SK-N-SH (cell line): ENCODE results near the gene UPK1A. TPM values are rescaled to one million over a fixed set of nuclear protein-coding genes. Genes with fewer than 3 reads are reported as not detected.

Experiments used
- CTCF ChIA-PET: fragments of 300-600, 350-600 bp; formaldehyde crosslinking; extraction: SDS; loops from one replicate; lab custom pipeline; 2021; lab: Yijun Ruan, JAX
- POLR2A ChIA-PET: fragments of 350-600 bp; sonication (Branson Sonifier 250); formaldehyde crosslinking; extraction: SDS; loops from one replicate; lab custom pipeline; 2020; ENCODE audit warnings: antibody characterized with exemption, inconsistent platforms; lab: Yijun Ruan, JAX
- DNase-seq: peaks from one replicate; pipeline ENCODE4 v3.0.0; 2012
- H2AFZ ChIP-seq: fragments of 200-600 bp; sonication (generic); 2 replicates; pipeline ENCODE4 v1.8.1; 2016; ENCODE audit warnings: antibody characterized with exemption, mild to moderate bottlenecking, low read depth
- H3F3A ChIP-seq: fragments of 200-600 bp; sonication (generic); replicated peaks from 2 replicates; pipeline ENCODE3; 2016; ENCODE audit warnings: antibody characterized with exemption, mild to moderate bottlenecking; ENCODE audit not compliant: insufficient read depth
- H3K27ac ChIP-seq, 2 experiments: fragments of 200-500 bp in 1 of 2; fragments of 200-600 bp in 1 of 2; sonication (Bioruptor generic) in 1 of 2; sonication (generic), shearing (Covaris generic) in 1 of 2; 2 replicates each; pipeline versions ENCODE4 v1.5.1 to v1.6.1; 2014 to 2016; ENCODE audit warnings: low read depth in 2 of 2, inconsistent platforms in 1 of 2, low read length in 1 of 2, mild to moderate bottlenecking in 1 of 2, mixed read lengths in 1 of 2
- H3K27me3 ChIP-seq: fragments of 200-600 bp; sonication (generic), shearing (Covaris generic); 2 replicates; pipeline ENCODE4 v1.6.1; 2016; ENCODE audit warnings: mixed run types; ENCODE audit not compliant: insufficient read depth
- H3K36me3 ChIP-seq, 2 experiments: fragments of 200-500 bp in 1 of 2; fragments of 200-600 bp in 1 of 2; sonication (Bioruptor generic) in 1 of 2; sonication (generic) in 1 of 2; replicated peaks in 1 of 2; 2 replicates each; pipeline versions ENCODE3 to v1.5.1; 2014 to 2016; ENCODE audit warnings: low read length in 1 of 2, mild to moderate bottlenecking in 1 of 2; ENCODE audit not compliant: insufficient read depth in 2 of 2, control insufficient read depth in 1 of 2
- H3K4me1 ChIP-seq, 2 experiments: fragments of 200-500 bp in 1 of 2; fragments of 200-600 bp in 1 of 2; sonication (Bioruptor generic) in 1 of 2; sonication (generic), shearing (Covaris generic) in 1 of 2; 2 replicates each; pipeline versions ENCODE4 v1.5.1 to v1.6.1; 2014 to 2016; ENCODE audit warnings: low read depth in 1 of 2, low read length in 1 of 2, mixed run types in 1 of 2; ENCODE audit not compliant: insufficient read depth in 2 of 2, control insufficient read depth in 1 of 2
- H3K4me2 ChIP-seq: fragments of 200-600 bp; sonication (generic), shearing (Covaris generic); 2 replicates; pipeline ENCODE4 v1.6.1; 2017; ENCODE audit warnings: mixed run types
- H3K4me3 ChIP-seq, 2 experiments: fragments of 200-500 bp in 1 of 2; fragments of 200-600 bp in 1 of 2; sonication (Bioruptor generic) in 1 of 2; sonication (generic), shearing (Covaris generic) in 1 of 2; 2 replicates each; pipeline versions ENCODE4 v1.5.1 to v1.8.1; 2014 to 2016; ENCODE audit warnings: low read depth in 2 of 2, inconsistent platforms in 1 of 2, low read length in 1 of 2, mild to moderate bottlenecking in 1 of 2, mixed read lengths in 1 of 2, moderate library complexity in 1 of 2
- H3K79me2 ChIP-seq: fragments of 200-600 bp; sonication (generic); 2 replicates; pipeline ENCODE4 v1.8.1; 2017; ENCODE audit warnings: mild to moderate bottlenecking; ENCODE audit not compliant: insufficient read depth
- H3K9ac ChIP-seq: fragments of 200-600 bp; sonication (generic); 2 replicates; pipeline ENCODE4 v1.6.1; 2017; ENCODE audit warnings: mixed run types
- H3K9me2 ChIP-seq: fragments of 200-600 bp; sonication (generic); 2 replicates; pipeline ENCODE4 v1.6.1; 2017; ENCODE audit warnings: mixed run types
- H3K9me3 ChIP-seq: fragments of 200-600 bp; sonication (generic); 2 replicates; pipeline ENCODE4 v1.6.1; 2017; ENCODE audit warnings: mixed run types, mild to moderate bottlenecking, moderate library complexity
- H4K20me1 ChIP-seq: fragments of 200-600 bp; sonication (generic); 2 replicates; pipeline ENCODE4 v1.6.1; 2017; ENCODE audit warnings: mild to moderate bottlenecking, mixed run types; ENCODE audit not compliant: insufficient read depth
- CHD2 ChIP-seq: fragments of 150-350 bp; IDR thresholded peaks from 2 replicates; pipeline ENCODE4 v1.6.1; 2018; ENCODE audit warnings: low read length; ENCODE audit not compliant: partially characterized antibody
- CTCF ChIP-seq: fragments of 200-600 bp; sonication (generic); IDR thresholded peaks from 2 replicates; pipeline ENCODE4 v1.6.1; 2017; ENCODE audit warnings: antibody characterized with exemption, mild to moderate bottlenecking, moderate library complexity
- ELF1 ChIP-seq: IDR thresholded peaks from 2 replicates; pipeline ENCODE4 v1.4.0; 2012
- EP300 ChIP-seq, 2 experiments: IDR thresholded peaks; 2 replicates each; pipeline versions ENCODE4 v1.4.0 to v1.6.1; 2012; ENCODE audit warnings: borderline replicate concordance in 1 of 2, low read depth in 1 of 2, low read length in 1 of 2
- FOXJ3 ChIP-seq: sonication (generic); formaldehyde crosslinking; IDR thresholded peaks from 2 replicates; pipeline ENCODE4 v1.5.1; 2020; ENCODE audit warnings: mild to moderate bottlenecking, missing genetic modification reagents
- GATA2 ChIP-seq: sonication (generic); formaldehyde crosslinking; IDR thresholded peaks from 2 replicates; pipeline ENCODE4 v1.5.0; 2020; ENCODE audit warnings: mild to moderate bottlenecking, missing genetic modification reagents
- IRF3 ChIP-seq: fragments of 150-350 bp; IDR thresholded peaks from 2 replicates; pipeline ENCODE4 v1.6.1; 2016; ENCODE audit warnings: mild to moderate bottlenecking, low read depth, low read length
- JUND ChIP-seq: IDR thresholded peaks from 2 replicates; pipeline ENCODE4 v1.4.0; 2012
- MEF2A ChIP-seq: IDR thresholded peaks from 2 replicates; pipeline ENCODE4 v1.4.0; 2012; ENCODE audit warnings: low read depth, borderline replicate concordance
- MXI1 ChIP-seq: IDR thresholded peaks from 2 replicates; pipeline ENCODE4 v1.6.1; 2012; ENCODE audit warnings: mild to moderate bottlenecking, low read depth, low read length, improper control_type of control experiment
- NRF1 ChIP-seq: IDR thresholded peaks from 2 replicates; pipeline ENCODE4 v1.6.1; 2012; ENCODE audit warnings: low read depth, mild to moderate bottlenecking, low read length
- POLR2AphosphoS5 ChIP-seq: IDR thresholded peaks from 2 replicates; pipeline ENCODE4 v1.6.1; 2012; ENCODE audit warnings: low read depth, low read length
- RAD21 ChIP-seq: IDR thresholded peaks from 2 replicates; pipeline ENCODE4 v1.6.1; 2012; ENCODE audit warnings: mild to moderate bottlenecking, low read length
- RCOR1 ChIP-seq: fragments of 150-350 bp; IDR thresholded peaks from 2 replicates; pipeline ENCODE4 v1.6.1; 2017; ENCODE audit warnings: antibody characterized with exemption, low read length
- RFX5 ChIP-seq: IDR thresholded peaks from 2 replicates; pipeline ENCODE4 v1.6.1; 2012; ENCODE audit warnings: mild to moderate bottlenecking, improper control_type of control experiment, low read length
- SIN3A ChIP-seq: IDR thresholded peaks from 2 replicates; pipeline ENCODE4 v1.6.1; 2012; ENCODE audit warnings: low read depth, mild to moderate bottlenecking, low read length, moderate library complexity, borderline replicate concordance
- SMC3 ChIP-seq: IDR thresholded peaks from 2 replicates; pipeline ENCODE4 v1.6.1; 2012; ENCODE audit warnings: low read depth, low read length, improper control_type of control experiment
- TAF1 ChIP-seq: IDR thresholded peaks from 2 replicates; pipeline ENCODE4 v1.6.1; 2012; ENCODE audit warnings: low read depth, mild to moderate bottlenecking, low read length, moderate library complexity, borderline replicate concordance
- TCF12 ChIP-seq: IDR thresholded peaks from 2 replicates; pipeline ENCODE4 v1.4.0; 2012
- USF2 ChIP-seq: fragments of 150-350 bp; IDR thresholded peaks from 2 replicates; pipeline ENCODE4 v1.6.1; 2017; ENCODE audit warnings: antibody characterized with exemption, low read length, low read depth, borderline replicate concordance
- YY1 ChIP-seq: IDR thresholded peaks from 2 replicates; pipeline ENCODE4 v1.4.0; 2012; ENCODE audit warnings: low read depth, mild to moderate bottlenecking
- WGBS: methylation state at CpG from one replicate; pipeline ENCODE4 v1.1.6; 2017; ENCODE audit warnings: low lambda C conversion rate; 5-methylcytosine and 5-hydroxymethylcytosine counted together
- polyA plus RNA-seq, 3 experiments: library from polyadenylated mRNA; depleted of rRNA; stranded (reverse); fragments of >200 nt; gene quantifications; 2 replicates each; pipeline ENCODE4 v1.2.3, GENCODE V29; 2012
- TF ChIP-seq, protein P1 (sequence below): IDR thresholded peaks from 2 replicates; pipeline ENCODE4; 2012
- TF ChIP-seq, protein P2 (sequence below): IDR thresholded peaks from 2 replicates; pipeline ENCODE4 v1.4.0; 2012; ENCODE audit warnings: low read depth, borderline replicate concordance
- TF ChIP-seq, protein P3 (sequence below): IDR thresholded peaks from 2 replicates; pipeline ENCODE4 v1.4.0; 2012; ENCODE audit warnings: low read depth, borderline replicate concordance

The UPK1A gene
- polyA plus RNA-seq, 1 of the 3 experiments (the other 2 are of a cell fraction) = 0.16 TPM

- CTCF ChIA-PET = interaction anchor here (0.6 to 2.6 kb wide), 3 partner anchors 13 to 88 kb away, joined by 3 to 10 read pairs (median 4); no protein-coding TSS in a partner anchor
- POLR2A ChIA-PET = interaction anchor here (0.6 to 1.6 kb wide), 3 partner anchors 31 to 130 kb away, joined by 3 read pairs; partner anchors contain the start of gene HAUS5
- no peaks in the 10 kb centered on the region for H4K20me1 ChIP-seq
- H2AFZ ChIP-seq = peak overlapping the region; percentile 98
- peaks cover 4 to 19% of the 10 kb centered on the region in 2 experiments; a peak in 1 of 4 replicates for H3K4me1 ChIP-seq
- H3K9me2 ChIP-seq = no peaks in the 10 kb centered on the region
- peak overlapping the region; percentile 68 for H3K9ac ChIP-seq
- peak overlapping the region; percentile 85 for H3K4me2 ChIP-seq
- H3F3A ChIP-seq = peaks cover 26% of the 10 kb centered on the region
- DNase-seq = peak; percentile 96
- H3K27ac ChIP-seq = peak overlapping the region; percentile 58 to 83
- H3K36me3 ChIP-seq = no peaks in the 10 kb centered on the region
- WGBS = under 1% methylated on average over 32 of the region's 69 CpGs
- H3K9me3 ChIP-seq = no peaks in the 10 kb centered on the region
- peak overlapping the region; percentile 64 to 76 for H3K4me3 ChIP-seq
- H3K79me2 ChIP-seq = peaks cover 4% of the 10 kb centered on the region
- no peaks in the 10 kb centered on the region for H3K27me3 ChIP-seq
- TF ChIP-seq YY1 = no peak
- TF ChIP-seq TAF1 = peak; percentile 86; the same call in 1 of the 2 replicates
- no peak for TF ChIP-seq SMC3
- peak; percentile 21 for TF ChIP-seq CHD2
- no peak for TF ChIP-seq NRF1
- no peak for TF ChIP-seq GATA2 (CRISPR knock-in tag)
- TF ChIP-seq, protein P1, sequence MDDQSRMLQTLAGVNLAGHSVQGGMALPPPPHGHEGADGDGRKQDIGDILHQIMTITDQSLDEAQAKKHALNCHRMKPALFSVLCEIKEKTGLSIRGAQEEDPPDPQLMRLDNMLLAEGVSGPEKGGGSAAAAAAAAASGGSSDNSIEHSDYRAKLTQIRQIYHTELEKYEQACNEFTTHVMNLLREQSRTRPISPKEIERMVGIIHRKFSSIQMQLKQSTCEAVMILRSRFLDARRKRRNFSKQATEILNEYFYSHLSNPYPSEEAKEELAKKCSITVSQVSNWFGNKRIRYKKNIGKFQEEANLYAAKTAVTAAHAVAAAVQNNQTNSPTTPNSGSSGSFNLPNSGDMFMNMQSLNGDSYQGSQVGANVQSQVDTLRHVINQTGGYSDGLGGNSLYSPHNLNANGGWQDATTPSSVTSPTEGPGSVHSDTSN = peak; percentile 91
- TF ChIP-seq SIN3A = no peak
- TF ChIP-seq IRF3 = no peak
- TF ChIP-seq RFX5 = no peak
- TF ChIP-seq, protein P2, sequence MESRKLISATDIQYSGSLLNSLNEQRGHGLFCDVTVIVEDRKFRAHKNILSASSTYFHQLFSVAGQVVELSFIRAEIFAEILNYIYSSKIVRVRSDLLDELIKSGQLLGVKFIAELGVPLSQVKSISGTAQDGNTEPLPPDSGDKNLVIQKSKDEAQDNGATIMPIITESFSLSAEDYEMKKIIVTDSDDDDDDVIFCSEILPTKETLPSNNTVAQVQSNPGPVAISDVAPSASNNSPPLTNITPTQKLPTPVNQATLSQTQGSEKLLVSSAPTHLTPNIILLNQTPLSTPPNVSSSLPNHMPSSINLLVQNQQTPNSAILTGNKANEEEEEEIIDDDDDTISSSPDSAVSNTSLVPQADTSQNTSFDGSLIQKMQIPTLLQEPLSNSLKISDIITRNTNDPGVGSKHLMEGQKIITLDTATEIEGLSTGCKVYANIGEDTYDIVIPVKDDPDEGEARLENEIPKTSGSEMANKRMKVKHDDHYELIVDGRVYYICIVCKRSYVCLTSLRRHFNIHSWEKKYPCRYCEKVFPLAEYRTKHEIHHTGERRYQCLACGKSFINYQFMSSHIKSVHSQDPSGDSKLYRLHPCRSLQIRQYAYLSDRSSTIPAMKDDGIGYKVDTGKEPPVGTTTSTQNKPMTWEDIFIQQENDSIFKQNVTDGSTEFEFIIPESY = no peak
- no peak for TF ChIP-seq CTCF
- TF ChIP-seq MEF2A = no peak
- no peak for TF ChIP-seq TCF12
- no peak for TF ChIP-seq JUND
- no peak for TF ChIP-seq FOXJ3 (CRISPR knock-in tag)
- TF ChIP-seq RAD21 = no peak
- TF ChIP-seq ELF1 = no peak
- no peak; the same call in 1 of the 2 replicates for TF ChIP-seq RCOR1
- no peak for TF ChIP-seq EP300 (IDR thresholded peaks at IDR 0.05; ENCODE audit: borderline replicate concordance in 1 of 2, low read depth in 1 of 2, low read length in 1 of 2)
- TF ChIP-seq, protein P3, sequence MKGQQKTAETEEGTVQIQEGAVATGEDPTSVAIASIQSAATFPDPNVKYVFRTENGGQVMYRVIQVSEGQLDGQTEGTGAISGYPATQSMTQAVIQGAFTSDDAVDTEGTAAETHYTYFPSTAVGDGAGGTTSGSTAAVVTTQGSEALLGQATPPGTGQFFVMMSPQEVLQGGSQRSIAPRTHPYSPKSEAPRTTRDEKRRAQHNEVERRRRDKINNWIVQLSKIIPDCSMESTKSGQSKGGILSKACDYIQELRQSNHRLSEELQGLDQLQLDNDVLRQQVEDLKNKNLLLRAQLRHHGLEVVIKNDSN = no peak
- TF ChIP-seq USF2 = no peak
- TF ChIP-seq MXI1 = peak; percentile 38; the same call in 1 of the 2 replicates
- peak; percentile 88 for TF ChIP-seq POLR2AphosphoS5
These were observed 22.8 kb upstream of the UPK1A start for GRCh38 chr19:35643255-35644205.
